HG02623 (cell line): ENCODE results near the gene GALNT14.
"Not testable (repeated sequence)": the region's sequence is repeated elsewhere in the genome, so short reads cannot be mapped to it uniquely, and the experiment has no call there.

Source experiments
- ATAC-seq: cut with Tn5 transposase; IDR thresholded peaks from one replicate; pipeline ENCODE4 v1.9.1; 2021; ENCODE audit warnings: moderate library complexity; ENCODE audit not compliant: unreplicated experiment

GALNT14 gene, protein sequence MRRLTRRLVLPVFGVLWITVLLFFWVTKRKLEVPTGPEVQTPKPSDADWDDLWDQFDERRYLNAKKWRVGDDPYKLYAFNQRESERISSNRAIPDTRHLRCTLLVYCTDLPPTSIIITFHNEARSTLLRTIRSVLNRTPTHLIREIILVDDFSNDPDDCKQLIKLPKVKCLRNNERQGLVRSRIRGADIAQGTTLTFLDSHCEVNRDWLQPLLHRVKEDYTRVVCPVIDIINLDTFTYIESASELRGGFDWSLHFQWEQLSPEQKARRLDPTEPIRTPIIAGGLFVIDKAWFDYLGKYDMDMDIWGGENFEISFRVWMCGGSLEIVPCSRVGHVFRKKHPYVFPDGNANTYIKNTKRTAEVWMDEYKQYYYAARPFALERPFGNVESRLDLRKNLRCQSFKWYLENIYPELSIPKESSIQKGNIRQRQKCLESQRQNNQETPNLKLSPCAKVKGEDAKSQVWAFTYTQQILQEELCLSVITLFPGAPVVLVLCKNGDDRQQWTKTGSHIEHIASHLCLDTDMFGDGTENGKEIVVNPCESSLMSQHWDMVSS

DNA sequence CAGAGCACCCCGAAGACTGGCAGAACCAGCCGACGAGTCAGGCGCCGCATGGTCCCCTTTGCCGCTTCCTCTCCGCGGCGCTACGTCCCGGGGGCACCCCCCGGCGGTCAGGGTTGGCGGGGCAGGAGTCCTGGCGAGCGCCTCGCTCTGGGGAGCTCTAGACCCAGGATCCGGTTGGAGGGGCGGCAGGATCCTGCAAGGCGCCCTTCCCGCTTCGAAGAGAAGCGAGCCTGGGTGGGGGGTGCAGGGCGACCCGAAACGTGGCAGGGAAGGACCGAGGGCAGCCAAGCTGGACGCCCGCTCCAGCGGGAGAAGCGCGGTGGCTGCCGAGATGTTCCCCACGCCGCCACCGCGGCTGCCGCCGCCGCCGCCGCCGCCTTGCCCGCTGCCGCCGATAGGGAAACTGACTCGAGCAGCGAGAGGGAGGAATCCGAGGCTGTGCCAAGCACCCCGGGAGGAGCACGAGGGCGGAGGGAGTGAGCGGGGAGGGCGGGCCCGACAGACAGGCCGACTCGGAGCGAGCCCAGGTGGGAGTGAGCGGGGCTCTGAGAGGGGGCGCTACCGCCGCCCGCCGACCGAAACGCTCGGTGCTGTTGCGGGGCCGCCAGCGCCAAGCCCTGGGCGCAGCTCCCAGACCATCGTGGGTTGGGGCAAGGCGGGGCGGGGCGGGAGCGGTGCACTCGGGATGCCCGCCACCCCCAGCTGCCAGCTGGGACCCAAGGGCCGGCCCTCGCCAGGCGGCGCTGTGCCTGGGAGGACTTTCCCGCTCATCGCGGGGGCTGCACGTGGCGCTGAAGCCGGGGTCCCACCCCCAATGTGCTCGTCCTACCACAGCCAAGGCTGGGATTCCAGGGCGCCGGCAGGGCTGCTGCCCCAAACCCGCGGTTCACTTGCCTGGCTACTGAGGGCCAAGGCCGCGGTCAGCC lies at the start of gene GALNT14:
TSS of gene GALNT14 (minus strand) at position 404 of the 926 bp plus-strand sequence. CDS start at position 50, 354 bp downstream.
- peak; percentile 48 for ATAC-seq

DNA sequence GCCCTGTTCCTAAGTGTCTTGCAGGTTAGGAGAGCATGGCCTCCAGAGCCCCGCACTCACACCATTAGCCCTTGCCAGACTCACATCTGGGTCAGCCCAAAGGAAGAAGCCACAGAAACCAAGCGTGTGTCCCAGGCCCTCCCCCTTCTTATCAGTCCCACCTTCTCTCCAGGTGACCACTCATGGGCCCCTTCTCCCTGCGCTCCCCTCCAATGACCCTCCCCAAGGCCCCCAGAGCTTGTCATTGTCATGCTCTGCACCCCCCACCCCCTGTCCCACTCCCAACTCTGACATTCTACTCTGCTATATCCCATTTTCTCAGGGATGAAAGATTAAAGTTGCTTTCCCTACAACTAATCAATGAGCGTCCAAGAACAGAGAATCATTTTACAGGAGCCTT lies 48.9 kb upstream of the GALNT14 start:
- no peak for ATAC-seq

DNA sequence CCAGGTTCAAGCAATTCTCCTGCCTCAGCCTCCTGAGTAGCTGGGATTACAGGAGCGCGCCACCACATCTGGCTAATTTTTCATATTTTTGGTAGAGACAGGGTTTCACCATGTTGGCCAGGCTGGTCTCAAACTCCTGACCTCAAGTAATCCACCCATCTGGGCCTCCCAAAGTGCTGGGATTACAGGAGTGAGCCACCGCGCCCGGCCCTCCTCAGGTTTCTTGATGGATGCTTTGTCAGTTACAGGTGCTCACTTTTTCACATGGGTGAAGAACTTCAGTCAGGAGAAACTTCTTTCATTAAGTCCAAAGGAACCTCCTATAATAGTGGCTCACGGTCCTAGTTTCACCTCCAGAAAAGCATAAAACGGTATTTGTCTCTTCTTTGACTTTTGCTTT lies 45.7 kb upstream of the GALNT14 start:
- not testable (repeated sequence) for ATAC-seq

DNA sequence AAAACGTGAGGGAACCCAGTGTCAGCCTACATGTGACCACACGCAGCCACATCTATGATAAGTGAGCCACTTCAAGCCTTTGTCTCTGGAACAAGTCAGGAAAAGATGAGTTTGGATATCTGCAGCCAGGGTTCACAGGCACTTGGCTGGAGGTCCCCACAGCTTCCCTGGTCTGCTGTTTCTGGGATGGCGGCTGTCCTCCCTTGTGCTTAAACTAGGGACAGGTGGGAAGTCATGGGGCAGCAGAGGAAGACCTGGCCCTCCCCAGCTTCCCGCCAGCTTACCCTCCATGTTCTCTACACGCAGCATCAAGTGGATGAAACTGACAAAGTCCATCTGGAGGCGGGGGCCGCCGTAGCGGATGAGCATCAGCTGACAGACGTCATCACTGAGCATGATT lies 38.5 kb upstream of the GALNT14 start:
- no peak for ATAC-seq

DNA sequence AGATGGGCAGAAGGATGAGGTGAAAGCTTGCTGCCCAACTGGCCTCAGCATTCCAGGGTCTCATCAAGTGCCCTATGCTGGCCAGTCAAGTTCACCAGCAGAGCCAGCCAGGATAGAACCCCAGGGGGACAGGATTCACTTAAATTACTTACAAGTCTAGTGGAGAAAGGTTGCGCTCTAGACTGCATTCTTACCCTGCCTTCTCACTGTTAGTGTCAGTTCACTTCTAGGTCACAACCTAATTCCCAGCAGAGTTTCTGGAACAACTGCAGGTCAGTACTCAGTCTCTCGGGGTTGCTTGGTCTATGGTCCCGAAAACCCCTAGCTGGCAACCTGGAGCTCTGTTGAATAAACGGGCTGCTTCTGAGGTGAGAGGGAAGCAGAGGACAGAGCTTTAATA lies 32.9 kb upstream of the GALNT14 start:
- no peak for ATAC-seq

DNA sequence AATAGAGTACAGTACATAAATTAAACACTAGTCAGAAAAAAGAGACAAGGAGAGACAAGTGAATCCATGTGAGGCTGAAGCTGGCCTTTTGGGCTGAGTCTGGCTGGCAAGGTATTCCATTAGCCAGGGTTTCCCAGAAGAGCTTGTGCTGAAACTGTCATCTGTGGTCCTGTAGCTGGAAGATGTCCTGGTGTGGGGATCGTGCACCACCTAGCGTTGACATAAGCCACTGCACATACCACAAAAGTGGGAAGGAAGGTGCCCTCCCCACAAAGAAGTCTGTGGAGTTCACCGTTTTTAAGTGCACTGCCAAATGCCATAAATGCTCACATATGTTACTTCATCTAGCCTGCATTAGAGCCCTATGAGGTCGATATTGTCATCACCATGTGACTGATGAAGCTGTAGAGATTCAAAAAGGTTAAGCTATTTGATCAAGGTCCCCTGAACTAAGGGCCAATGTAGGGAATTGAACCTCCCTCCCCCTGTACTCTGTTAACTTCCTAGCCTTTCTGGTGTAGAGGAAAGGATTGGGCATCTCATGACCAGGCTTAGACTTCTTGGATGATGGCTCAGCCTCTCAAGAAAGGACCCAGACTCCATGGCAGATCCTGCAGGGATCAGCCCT lies 31.9 kb upstream of the GALNT14 start:
- peak; percentile 74 for ATAC-seq

DNA sequence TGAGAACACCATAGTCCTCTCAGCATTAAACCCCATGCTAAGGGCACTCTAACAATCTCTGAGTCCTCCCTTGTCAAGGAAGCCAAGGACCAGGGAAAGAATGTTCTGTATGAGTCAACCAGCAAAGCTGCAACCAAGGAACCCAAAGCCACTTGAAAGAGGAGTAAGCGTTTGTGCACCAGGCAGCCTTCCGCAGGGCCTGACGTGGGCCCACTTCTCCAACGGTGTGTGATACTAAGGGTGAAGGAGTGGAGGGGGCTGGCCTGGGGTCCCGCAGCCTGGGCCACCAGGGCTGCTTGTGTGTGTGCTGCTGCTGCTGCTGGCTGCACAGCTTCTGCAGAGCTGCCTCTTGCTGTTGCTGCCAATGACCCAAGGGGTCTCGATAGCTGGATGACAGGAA lies 30.1 kb upstream of the GALNT14 start:
- ATAC-seq: no peak

DNA sequence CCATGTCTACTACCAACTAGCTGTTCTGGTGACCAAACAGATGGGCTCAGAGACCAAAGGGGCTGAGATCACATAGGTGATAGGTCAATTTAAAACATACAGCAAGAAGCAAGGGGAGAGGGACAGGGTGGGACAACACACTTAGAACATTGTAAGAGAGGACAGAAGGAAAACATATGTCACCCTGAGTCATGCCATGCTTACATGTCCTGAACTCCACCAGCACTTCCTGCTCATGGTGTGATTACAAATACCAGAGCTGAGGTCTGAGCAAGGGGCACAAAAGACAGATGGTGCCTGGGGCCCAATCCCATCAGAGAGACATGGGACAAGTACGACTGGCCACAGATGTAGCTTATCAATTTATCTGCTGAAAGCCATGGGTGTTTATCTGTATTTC lies 28.7 kb upstream of the GALNT14 start:
- ATAC-seq: no peak

DNA sequence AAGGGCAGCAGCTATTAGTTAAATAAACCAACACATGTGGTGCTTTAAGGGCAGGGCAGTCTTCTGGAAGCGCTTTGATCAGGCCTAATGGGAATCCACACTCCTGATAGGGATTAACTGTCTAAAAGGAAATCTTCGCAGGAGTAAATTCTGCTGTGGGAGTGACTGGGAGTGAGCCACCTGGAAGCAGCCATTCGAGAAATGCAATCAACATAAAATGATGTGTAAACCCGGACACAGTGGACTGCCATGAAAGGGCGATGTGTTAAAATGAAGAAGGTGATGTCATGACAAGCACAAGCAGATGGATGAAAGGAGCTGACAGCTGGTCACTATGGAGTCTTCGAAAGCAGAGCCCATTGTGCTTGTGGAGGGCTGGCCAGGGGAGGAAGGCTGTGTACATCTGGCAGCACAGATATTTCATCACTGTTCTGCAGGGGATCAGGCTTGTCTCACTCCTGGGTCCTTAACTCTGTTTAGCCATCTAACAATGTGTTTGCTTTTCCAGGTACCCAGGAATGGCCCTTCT lies 24.8 kb upstream of the GALNT14 start:
- ATAC-seq: no peak

DNA sequence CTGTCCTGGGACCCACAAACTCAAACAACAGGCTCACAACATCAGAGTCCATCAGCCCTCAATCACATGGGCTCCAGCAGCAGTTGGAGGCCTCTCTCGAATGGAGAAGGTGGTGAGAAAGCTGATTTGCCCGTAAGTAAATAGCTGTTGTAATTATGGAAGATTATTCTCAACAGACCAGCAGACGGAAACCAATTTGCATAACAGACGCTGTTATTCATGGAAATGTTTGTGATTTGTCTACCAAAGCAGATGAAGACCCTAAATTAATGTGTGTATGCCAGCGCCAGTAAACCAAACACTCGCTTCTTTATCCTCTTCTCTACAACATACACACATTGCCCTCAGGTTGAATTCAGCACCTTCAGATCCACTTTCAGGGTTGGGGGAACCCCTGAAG lies 23.4 kb upstream of the GALNT14 start:
- no peak for ATAC-seq

DNA sequence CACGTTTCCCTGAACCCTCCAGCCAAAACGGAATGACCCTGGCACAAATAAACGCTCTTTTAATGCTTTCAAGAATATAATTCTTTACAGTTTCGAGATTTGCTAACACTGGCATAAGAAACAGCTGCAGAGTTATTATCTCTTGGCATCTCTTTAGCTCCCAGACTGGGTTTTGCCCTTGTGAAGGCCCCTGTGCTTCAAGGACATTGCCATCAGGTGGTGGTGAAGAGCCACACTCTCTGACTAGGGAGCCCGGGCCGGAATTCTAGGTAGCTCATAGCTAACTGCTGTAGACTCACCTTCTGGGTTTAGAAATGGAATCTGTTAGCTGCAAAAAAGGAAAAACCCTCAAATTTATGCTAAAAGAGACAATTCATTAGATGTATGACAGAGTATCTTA lies 13.3 kb upstream of the GALNT14 start:
- no peak for ATAC-seq

DNA sequence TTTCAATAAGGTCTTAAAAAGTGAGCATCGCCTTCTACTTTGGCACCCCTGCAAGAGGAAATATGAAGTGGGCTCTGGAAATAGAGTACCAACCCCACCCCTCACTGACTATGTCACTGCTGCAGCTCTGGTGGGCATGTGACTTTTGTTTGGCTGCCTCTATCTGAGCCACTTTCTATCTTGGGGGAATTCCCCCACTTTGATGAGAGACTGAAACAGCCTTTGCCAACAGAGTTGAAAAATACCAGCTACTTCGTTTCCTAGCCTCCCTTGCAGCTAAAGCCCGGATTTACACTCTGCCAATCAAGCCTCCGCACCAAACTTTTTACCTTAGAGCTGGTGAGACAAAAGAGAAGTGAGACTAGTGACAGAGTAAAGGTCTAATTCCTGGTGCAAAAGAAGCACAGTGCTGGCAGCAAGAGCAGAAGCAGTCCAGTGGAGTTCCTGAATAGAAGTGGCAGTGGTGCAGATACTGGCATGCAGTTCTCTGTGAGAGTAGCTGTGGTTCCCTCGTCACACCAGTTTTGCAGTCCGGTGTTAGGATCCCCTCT lies 12.0 kb upstream of the GALNT14 start:
- no peak for ATAC-seq

DNA sequence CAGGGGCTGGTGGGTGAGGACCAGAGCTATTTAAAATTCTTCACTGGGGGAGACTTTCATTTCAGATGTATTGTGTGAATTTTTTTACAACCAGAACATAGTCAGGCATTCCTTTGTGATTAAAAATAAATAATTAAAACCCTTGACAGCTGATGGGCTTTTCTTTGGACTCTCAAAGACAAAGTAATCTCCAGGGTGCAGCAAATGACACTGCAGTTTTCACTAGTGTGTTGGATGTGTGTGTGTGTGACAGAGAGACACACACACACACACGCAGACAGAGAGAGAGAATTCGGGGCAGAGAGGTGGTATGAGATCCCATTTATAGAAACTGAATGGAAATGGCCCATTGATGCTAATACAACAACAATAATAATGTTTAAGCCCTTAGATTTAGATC lies 10.3 kb upstream of the GALNT14 start:
- ATAC-seq: no peak

DNA sequence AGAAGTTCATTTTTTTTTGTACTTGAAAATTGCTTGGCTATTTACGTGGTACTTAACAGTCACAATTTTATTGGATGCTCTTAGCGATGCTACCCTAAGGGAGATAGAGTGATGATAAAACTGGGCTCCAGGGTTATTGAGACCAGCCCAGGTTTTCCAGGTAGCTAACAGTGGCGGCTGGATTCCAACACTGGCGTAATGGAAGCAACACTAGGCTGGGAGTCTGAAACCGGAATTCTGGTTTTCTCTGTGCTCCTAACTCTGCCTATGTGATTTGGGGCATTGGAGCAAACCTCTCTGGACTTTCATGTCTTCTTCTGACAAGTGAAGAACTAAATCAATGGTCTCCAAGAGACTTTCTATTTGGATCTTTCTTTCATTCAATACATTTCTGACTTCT lies 9.4 kb upstream of the GALNT14 start:
- no peak for ATAC-seq

DNA sequence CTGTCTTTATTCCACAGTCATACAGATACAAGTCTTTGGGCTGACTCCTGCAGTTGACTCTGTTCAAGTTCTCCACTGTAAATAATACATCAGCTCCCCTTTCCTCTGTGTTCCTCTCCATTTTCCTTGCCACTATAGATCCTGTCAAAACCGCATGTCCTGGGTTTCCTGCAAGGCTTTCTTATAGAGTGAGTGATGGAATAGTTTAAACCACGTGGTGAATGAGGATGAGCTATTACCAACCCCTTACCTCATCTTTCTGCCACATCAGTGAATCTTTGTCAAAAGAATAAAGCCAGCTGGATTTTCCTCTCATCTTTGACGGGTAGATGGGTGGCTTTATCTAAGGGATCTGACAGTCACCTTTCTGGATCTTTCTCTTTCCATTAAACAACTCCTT lies 3.9 kb upstream of the GALNT14 start:
- no peak for ATAC-seq

DNA sequence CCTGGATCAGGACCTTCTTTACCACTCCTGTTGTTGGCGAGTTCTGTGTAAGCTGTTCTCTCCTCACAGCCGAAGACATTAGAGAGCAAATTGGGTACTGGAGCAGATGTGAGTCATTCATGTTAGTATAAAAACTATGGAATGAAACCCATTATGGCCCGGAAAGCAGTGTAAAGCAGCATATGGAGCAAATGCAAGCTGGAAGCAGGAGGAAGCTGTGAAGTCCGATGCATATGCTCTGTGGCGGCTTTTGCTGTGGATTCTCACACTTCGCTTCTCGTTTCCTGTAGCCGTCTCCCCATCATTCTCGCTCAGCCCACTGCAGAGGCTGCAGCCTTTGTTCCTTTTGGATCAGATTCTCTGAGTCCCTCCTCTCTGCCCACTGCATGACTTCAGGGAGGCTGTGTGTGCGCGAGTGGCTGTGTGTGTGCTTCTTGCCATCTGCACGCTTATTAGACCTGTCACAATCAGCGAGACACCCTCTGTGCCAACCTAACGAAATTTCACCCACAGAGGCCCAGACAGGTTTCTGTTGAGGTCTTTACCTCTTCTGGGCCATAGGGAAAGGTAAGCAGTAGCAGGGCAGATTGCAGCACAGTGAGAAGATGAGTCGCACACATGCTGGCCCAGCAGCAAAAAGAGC lies 3.3 kb upstream of the GALNT14 start:
- no peak for ATAC-seq

DNA sequence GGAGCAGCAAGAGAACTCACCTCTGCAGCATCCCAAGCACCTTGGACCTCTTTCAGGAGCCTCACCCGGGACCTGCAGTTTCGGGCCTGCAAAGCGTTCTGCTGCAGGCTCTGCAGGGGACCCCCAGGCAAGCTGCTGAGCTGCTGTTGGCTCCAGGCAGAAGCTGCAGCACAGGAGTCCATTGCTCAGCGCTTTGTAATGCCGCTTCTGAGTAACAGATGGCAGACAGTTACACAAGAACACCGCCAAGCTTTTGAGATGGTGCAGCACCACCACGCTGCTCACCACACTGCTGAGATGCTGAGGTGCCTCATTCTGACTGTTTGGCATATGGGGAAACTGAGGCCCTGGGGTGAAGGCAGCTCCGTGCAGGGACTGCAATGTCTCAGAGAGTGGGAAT lies 1.9 kb upstream of the GALNT14 start:
- ATAC-seq: no peak

DNA sequence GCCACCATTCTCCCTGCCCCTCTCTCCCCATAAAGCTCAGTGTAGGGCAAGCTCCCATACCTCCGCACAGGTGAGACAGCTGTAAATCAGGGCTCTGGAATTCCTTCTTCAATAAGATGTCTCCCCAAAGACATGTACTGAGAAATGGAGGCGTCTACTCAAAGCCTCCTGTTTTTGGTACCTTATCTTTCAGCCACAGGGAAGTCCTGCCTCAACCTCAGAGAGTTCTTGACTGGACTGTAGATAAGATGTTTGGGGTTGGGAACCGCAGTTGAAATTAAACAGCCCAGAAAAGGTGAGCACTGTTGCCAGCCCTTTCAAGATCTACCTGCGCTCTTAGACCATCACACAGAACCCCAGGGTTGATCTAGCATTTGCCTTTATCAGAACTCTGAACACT lies 1.4 kb upstream of the GALNT14 start:
- no peak for ATAC-seq

DNA sequence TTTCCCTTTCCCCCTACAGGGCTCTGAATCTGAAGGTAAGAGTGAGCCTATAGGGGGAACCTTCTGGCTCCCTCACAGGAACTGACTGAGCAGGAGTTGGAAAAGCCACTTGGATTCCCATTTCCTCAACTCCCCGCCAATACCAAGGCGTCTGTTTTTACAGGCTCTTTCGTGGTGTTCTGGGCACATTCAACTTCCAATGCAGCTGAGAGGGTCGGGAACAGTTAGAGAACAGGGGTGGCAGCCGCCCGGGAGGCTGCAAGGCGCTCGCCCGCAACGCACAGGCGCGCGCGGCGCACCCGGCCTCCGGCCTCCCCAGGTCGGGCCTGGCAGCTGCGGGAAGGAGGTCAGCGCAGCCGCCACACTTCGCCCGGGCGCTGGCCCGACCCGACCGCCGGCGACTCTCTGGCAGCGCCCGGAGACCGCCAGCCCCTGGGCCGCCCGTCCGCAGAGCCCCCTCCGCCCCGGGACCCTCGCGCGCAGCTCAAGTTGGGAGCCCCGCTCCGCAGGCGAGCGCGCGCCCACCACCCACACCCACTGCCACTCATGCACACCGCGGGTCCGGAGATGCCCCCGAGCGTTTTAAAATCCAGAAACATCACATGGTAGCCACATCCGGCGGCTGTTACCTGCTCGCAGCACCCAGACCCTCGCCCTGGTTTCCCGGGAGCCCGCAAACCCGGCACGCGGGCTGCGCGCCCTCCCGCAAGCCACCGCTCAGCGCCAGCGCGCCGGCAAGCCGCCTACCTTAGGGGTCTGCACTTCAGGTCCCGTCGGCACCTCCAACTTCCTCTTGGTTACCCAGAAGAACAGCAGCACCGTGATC lies 816 bp downstream of the GALNT14 start:
- ATAC-seq: no peak
